ENCODE results near the gene HECW1. TPM values are rescaled to one million over a fixed set of nuclear protein-coding genes. Genes with fewer than 3 reads are reported as not detected.

Gene HECW1
- total RNA-seq, 1 donor from 2014 or later, result 1.6 TPM

GRCh38 chr7:43385856-43386255, 273.4 kb downstream of the HECW1 start:
- no peak overlapping the region for H3K4me3 ChIP-seq
- DNase-seq, result no peak
- no peaks in the 10 kb centered on the region for H3K9me3 ChIP-seq
- intact Hi-C loops (cut with DNase I), result no loop called here
- TF ChIP-seq, protein P1, sequence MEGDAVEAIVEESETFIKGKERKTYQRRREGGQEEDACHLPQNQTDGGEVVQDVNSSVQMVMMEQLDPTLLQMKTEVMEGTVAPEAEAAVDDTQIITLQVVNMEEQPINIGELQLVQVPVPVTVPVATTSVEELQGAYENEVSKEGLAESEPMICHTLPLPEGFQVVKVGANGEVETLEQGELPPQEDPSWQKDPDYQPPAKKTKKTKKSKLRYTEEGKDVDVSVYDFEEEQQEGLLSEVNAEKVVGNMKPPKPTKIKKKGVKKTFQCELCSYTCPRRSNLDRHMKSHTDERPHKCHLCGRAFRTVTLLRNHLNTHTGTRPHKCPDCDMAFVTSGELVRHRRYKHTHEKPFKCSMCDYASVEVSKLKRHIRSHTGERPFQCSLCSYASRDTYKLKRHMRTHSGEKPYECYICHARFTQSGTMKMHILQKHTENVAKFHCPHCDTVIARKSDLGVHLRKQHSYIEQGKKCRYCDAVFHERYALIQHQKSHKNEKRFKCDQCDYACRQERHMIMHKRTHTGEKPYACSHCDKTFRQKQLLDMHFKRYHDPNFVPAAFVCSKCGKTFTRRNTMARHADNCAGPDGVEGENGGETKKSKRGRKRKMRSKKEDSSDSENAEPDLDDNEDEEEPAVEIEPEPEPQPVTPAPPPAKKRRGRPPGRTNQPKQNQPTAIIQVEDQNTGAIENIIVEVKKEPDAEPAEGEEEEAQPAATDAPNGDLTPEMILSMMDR (IDR thresholded peaks at IDR 0.05), result no peak
- no peaks in the 10 kb centered on the region for H3K27me3 ChIP-seq
- H3K27ac ChIP-seq, result no peak overlapping the region
- H3K4me1 ChIP-seq, result no peaks in the 10 kb centered on the region
- no peak for ATAC-seq
- no peaks in the 10 kb centered on the region for H3K36me3 ChIP-seq

GRCh38 chr7:43387932-43388331, 275.5 kb downstream of the HECW1 start:
- ATAC-seq, result no peak
- H3K9me3 ChIP-seq, result no peaks in the 10 kb centered on the region
- no peaks in the 10 kb centered on the region for H3K27me3 ChIP-seq
- no peaks in the 10 kb centered on the region for H3K36me3 ChIP-seq
- no peaks in the 10 kb centered on the region for H3K4me1 ChIP-seq
- intact Hi-C loops (cut with DNase I), result no loop called here
- no peak overlapping the region for H3K27ac ChIP-seq
- H3K4me3 ChIP-seq, result no peak overlapping the region
- TF ChIP-seq, protein P1 (IDR thresholded peaks at IDR 0.05), result no peak
- DNase-seq, result no peak

GRCh38 chr7:43390576-43390975, 278.1 kb downstream of the HECW1 start:
- no peaks in the 10 kb centered on the region for H3K36me3 ChIP-seq
- intact Hi-C loops (cut with DNase I), result no loop called here
- DNase-seq (no peak), ATAC-seq (no peak)
- H3K4me3 ChIP-seq, result no peak overlapping the region
- TF ChIP-seq, protein P1 (IDR thresholded peaks at IDR 0.05), result no peak
- no peaks in the 10 kb centered on the region for H3K9me3 ChIP-seq
- no peak overlapping the region for H3K27ac ChIP-seq
- no peaks in the 10 kb centered on the region for H3K27me3 ChIP-seq
- no peaks in the 10 kb centered on the region for H3K4me1 ChIP-seq

- no peak overlapping the region for H3K4me3 ChIP-seq
- H3K27me3 ChIP-seq, result no peaks in the 10 kb centered on the region
- no peaks in the 10 kb centered on the region for H3K9me3 ChIP-seq
- H3K4me1 ChIP-seq, result no peaks in the 10 kb centered on the region
- DNase-seq (no peak), ATAC-seq (no peak)
- TF ChIP-seq, protein P1 (IDR thresholded peaks at IDR 0.05), result no peak
- H3K36me3 ChIP-seq, result no peaks in the 10 kb centered on the region
- no peak overlapping the region for H3K27ac ChIP-seq
- intact Hi-C loops (cut with DNase I), result no loop called here
Measured at GRCh38 chr7:43391518-43391917, 279.1 kb downstream of the HECW1 start.

GRCh38 chr7:43392638-43393330, 280.3 kb downstream of the HECW1 start:
- intact Hi-C loops (cut with DNase I), result no loop called here
- DNase-seq, result no peak

More at GRCh38 chr7:43392638-43393330, 280.3 kb downstream of the HECW1 start:
- Histone ChIP-seq H3K4me1 (no peaks in the 10 kb centered on the region), H3K36me3 (no peaks in the 10 kb centered on the region), H3K27me3 (no peaks in the 10 kb centered on the region), H3K4me3 (no peak overlapping the region), H3K27ac (no peak overlapping the region), H3K9me3 (no peaks in the 10 kb centered on the region)
- ATAC-seq, result no peak
- TF ChIP-seq, protein P1 (IDR thresholded peaks at IDR 0.05), result no peak
